Rectal smooth muscle tissue (tissue), 1 donor: ENCODE measurements around the gene GPHN.
"Not testable (repeated sequence)": the region's sequence is repeated elsewhere in the genome, so short reads cannot be mapped to it uniquely, and the experiment has no call there.

Experiments
- H3K27ac ChIP-seq: one replicate; pipeline ENCODE4 v1.7.0; 2013; ENCODE audit warnings: low read depth, low read length, inconsistent platforms
- H3K27me3 ChIP-seq: one replicate; pipeline ENCODE4 v1.7.0; 2013; ENCODE audit warnings: low read length; ENCODE audit not compliant: control insufficient read depth, insufficient read depth
- H3K36me3 ChIP-seq: one replicate; pipeline ENCODE4 v1.7.0; 2013; ENCODE audit warnings: low read length; ENCODE audit not compliant: control insufficient read depth, insufficient read depth
- H3K4me1 ChIP-seq: one replicate; pipeline ENCODE4 v1.7.0; 2013; ENCODE audit warnings: low read length; ENCODE audit not compliant: control insufficient read depth, insufficient read depth
- H3K4me3 ChIP-seq: one replicate; pipeline ENCODE4 v1.7.0; 2013; ENCODE audit warnings: low read length
- H3K9ac ChIP-seq: one replicate; pipeline ENCODE4 v1.7.0; 2013; ENCODE audit warnings: low read length

Gene GPHN

DNA sequence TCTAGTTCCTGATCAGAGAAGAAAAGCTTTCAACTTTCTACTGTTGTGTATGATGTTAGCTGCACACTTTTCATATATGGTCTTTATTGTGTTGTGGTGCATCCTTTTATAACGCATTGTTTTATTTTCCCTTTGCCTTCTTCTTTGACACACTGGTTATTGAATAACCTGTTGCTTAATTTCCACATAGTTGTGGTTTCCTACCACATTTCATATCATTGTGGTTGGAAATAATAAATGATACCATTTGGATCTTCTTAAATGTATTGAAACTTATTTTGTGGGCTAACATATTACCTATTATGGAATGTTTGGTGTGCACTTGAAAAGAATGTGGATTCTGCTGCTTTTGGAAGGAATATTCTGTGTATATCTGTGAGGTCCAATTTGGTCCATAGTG lies 64.9 kb downstream of the GPHN start:
- Histone ChIP-seq H3K27me3 (no peaks in the 10 kb centered on the region), H3K9ac (no peak overlapping the region), H3K36me3 (no peaks in the 10 kb centered on the region), H3K4me1 (no peaks in the 10 kb centered on the region), H3K27ac (no peak overlapping the region), H3K4me3 (no peak overlapping the region)

DNA sequence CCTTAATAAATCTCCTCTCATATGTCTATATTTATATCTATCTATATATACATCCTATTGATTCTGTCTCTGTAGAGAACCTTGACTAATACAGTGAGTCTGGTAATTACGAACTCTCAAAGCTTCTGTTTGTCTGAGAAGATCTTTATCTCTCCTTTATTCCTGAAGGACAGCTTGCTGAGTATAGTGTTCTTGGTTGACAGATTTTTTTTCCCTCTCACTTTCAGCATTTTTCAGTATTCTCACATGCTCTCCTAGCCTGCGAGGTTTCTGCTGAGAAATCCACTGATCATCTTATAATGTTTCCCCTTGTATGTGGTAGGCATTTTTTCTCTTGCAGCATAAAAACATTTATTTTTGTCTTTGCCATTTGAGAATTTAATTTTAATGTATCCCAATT lies 67.1 kb downstream of the GPHN start:
- H3K9ac ChIP-seq, result no peak overlapping the region
- no peaks in the 10 kb centered on the region for H3K36me3 ChIP-seq
- H3K27me3 ChIP-seq, result no peaks in the 10 kb centered on the region
- no peak overlapping the region for H3K4me3 ChIP-seq
- no peaks in the 10 kb centered on the region for H3K4me1 ChIP-seq
- no peak overlapping the region for H3K27ac ChIP-seq

- H3K4me3 ChIP-seq, result no peak overlapping the region
- no peaks in the 10 kb centered on the region for H3K36me3 ChIP-seq
- no peaks in the 10 kb centered on the region for H3K4me1 ChIP-seq
- H3K27ac ChIP-seq, result no peak overlapping the region
- no peak overlapping the region for H3K9ac ChIP-seq
- H3K27me3 ChIP-seq, result no peaks in the 10 kb centered on the region
Measured at GRCh38 chr14:66575939-66576338, 68.0 kb downstream of the GPHN start.

DNA sequence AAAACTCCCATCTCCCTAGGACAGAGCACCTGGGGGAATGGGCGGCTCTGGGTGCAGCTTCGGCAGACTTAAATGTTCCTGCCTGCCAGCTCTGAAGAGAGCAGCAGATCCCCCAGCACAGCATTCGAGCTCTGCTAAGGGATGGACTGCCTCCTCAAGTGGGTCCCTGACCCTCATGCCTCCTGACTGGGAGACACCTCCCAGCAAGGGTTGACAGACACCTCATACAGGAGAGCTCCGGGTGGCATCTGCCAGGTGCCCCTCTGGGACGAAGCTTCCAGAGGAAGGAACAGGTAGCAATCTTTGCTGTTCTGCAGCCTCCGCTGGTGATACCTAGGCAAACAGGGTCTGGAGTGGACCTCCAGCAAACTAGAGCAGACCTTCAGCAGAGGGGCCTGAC lies 79.8 kb downstream of the GPHN start:
- H3K4me3 ChIP-seq, H3K4me1 ChIP-seq, H3K9ac ChIP-seq: not testable (repeated sequence)

GRCh38 chr14:66595394-66595793 lies 87.4 kb downstream of the GPHN start:
- no peak overlapping the region for H3K27ac ChIP-seq
- no peaks in the 10 kb centered on the region for H3K27me3 ChIP-seq
- H3K9ac ChIP-seq, result no peak overlapping the region
- no peaks in the 10 kb centered on the region for H3K4me1 ChIP-seq
- H3K4me3 ChIP-seq, result no peak overlapping the region
- no peaks in the 10 kb centered on the region for H3K36me3 ChIP-seq

More for the DNA sequence above, 79.8 kb downstream of the GPHN start:
- H3K27me3 ChIP-seq, H3K36me3 ChIP-seq, H3K27ac ChIP-seq: not testable (repeated sequence)

DNA sequence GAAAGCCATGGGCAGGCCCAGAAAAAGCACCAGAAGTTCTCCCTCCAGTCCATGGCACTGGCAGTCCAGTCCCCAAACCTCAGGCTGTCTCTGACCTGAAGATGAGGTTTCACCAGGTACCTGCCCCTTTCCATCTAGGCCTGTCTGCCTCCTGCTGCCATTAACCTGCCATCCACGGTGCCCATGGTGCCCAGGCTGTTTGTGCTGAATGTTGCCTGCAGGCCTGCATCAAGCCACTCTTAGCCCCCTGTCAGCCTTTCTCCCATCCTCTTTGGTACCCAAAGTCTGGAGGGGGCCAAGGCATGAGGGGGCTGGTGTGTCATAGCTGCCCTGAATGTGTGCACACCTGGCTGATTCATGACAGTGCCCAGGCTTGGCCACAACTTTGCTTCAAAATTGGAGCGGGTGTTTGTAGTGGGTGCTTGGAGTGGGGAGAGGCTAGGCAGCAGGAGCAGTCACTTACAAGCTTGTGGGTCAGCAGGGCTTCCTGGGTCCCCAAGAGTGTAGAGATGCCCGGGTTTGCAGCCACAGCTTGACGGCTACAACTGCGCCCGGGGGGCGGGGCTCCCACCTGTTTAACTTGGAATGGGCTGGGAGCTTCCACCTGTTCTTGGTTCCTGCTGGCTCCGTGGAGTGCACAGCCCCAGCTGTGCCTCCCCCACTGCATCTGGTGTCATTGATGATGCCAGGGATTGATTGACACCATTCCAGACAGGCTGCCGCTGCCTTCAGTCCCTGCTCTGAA lies 88.5 kb downstream of the GPHN start:
- Histone ChIP-seq H3K4me1 (no peaks in the 10 kb centered on the region), H3K27me3 (no peaks in the 10 kb centered on the region), H3K9ac (no peak overlapping the region), H3K27ac (no peak overlapping the region), H3K4me3 (no peak overlapping the region), H3K36me3 (no peaks in the 10 kb centered on the region)

DNA sequence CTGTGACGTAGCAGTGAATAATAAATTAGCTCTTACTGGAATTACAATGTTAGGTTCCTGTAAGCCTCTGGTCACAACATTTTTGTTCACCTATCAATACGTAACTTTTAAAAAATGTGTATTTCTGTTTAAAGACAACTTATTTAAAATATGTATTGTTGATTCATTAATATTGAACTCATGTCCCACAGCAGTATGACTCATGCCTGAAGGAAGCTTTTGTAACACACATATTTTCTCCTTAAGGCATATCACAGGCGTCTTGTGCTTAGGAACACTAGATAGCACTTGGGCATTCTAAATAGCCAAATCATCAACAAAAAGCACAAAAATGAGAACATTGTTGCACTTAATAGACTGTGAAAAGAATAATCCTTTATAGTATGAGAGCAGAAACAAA lies 92.5 kb downstream of the GPHN start:
- H3K27me3 ChIP-seq, result no peaks in the 10 kb centered on the region
- H3K27ac ChIP-seq, result no peak overlapping the region
- no peak overlapping the region for H3K4me3 ChIP-seq
- H3K4me1 ChIP-seq, result no peaks in the 10 kb centered on the region
- H3K9ac ChIP-seq, result no peak overlapping the region
- H3K36me3 ChIP-seq, result no peaks in the 10 kb centered on the region

DNA sequence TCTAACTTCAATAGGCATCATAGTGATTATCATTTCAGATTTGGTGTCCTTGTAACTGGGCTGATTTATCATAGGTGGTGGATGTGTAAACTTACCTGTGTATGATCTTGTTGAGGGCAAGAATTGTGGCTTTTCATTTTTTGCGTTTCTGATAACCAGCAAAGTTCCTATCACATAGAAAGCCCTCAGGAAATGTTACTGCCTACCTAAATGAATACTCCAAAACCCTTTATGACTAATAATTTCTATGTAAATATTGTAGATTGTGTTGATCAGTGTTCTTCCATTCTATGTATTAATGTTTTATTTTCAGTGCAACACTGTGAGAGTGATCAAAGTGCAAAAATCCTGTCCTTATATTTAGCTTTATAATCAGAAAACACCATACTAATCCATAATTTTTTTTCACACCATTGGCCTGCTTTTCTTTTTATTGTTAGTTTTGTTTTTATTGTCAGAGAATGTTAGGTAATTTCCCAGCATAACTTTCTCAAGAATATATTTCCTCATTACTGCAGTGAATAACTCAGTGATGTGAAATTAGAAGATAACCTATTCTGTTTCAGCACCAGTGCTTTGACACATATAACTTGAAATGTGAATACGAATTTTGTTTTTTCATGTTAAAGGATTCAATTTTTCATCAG lies 94.1 kb downstream of the GPHN start:
- H3K4me1 ChIP-seq, result no peaks in the 10 kb centered on the region
- H3K4me3 ChIP-seq, result no peak overlapping the region
- H3K27me3 ChIP-seq, result no peaks in the 10 kb centered on the region
- H3K9ac ChIP-seq, result no peak overlapping the region
- H3K27ac ChIP-seq, result no peak overlapping the region
- H3K36me3 ChIP-seq, result no peaks in the 10 kb centered on the region

DNA sequence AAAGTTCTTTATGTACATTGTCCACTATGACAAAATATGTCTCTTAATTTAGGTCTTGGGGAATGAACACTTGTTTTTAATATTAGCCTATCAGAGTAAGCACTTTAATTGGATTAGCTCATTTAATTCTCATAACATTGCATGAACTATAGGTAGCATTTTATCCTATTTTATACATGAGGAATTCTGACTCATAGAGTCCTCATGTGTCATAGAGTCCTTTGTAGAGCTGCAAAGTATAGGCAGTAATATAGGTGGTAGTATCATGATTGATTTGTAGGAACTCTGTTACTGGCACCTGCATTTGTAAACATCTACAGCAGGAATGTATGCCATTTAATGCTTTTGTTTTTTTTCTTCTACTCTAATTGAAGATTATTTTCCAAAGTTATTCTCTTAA lies 96.0 kb downstream of the GPHN start:
- no peaks in the 10 kb centered on the region for H3K36me3 ChIP-seq
- no peaks in the 10 kb centered on the region for H3K27me3 ChIP-seq
- H3K9ac ChIP-seq, result no peak overlapping the region

DNA sequence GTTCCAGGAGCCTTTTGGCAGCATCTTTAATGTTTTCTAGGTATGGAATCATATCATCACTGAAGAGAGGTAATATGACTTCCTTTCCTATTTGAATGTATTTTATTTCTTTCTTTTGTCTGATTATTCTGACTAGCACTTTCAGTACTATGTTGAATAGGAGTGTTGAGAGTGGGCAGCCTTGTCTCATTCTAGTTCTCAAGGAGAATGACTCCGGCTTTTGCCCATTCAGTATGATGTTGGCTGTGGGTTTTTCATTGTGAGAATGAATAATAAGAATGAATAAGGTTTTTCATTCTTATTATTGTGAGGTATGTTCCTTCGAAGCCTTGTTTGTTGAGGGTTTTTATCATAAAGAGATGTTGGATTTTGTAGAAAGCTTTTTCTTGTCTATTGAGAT lies 98.9 kb downstream of the GPHN start:
- no peak overlapping the region for H3K9ac ChIP-seq
- no peaks in the 10 kb centered on the region for H3K27me3 ChIP-seq
- H3K4me3 ChIP-seq, result no peak overlapping the region
- H3K36me3 ChIP-seq, result no peaks in the 10 kb centered on the region
- no peak overlapping the region for H3K27ac ChIP-seq
- no peaks in the 10 kb centered on the region for H3K4me1 ChIP-seq

More for the DNA sequence above, 96.0 kb downstream of the GPHN start:
- H3K4me1 ChIP-seq, result no peaks in the 10 kb centered on the region
- H3K27ac ChIP-seq, result no peak overlapping the region
- no peak overlapping the region for H3K4me3 ChIP-seq

DNA sequence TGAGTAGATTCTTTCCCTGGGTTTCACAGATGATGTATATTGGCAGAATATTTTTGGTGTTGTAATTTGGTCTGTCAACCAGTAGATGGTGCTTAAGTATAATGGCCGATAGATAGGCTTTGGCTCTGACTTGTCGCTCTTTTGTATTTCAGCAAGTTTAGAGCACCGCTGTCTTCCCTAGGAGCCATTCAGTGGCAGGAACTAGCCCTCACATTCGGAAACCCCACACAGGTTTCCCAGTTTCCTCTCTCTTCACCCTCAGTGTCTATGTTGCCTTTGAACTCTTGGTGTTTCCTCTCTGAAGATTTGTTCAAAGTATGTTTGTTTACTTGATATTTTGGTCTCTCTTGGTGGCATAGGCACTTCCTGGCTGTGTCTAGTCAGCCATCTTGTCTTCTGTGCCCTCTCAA lies 102.2 kb downstream of the GPHN start:
- Histone ChIP-seq H3K27me3 (no peaks in the 10 kb centered on the region), H3K4me1 (no peaks in the 10 kb centered on the region), H3K27ac (no peak overlapping the region), H3K9ac (no peak overlapping the region), H3K36me3 (no peaks in the 10 kb centered on the region), H3K4me3 (no peak overlapping the region)

DNA sequence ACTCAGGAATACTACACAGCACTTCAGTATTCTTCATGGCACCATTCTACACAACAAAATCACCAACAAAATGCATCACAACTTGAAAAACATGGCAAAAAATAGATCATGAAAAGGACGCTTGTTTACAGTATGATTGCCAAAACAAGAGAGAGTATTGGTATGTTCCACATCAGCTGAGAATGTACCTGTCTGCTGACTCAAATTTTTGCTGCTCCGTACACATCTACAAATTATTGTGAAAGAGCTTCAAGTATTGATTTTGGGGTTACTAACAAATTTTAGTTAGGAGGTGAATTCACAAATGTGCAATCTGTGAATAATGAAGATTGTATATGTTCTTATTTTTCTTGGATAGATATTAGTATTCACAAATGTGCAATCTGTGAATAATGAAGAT lies 105.4 kb downstream of the GPHN start:
- no peaks in the 10 kb centered on the region for H3K4me1 ChIP-seq
- no peak overlapping the region for H3K27ac ChIP-seq
- H3K9ac ChIP-seq, result no peak overlapping the region
- no peak overlapping the region for H3K4me3 ChIP-seq
- no peaks in the 10 kb centered on the region for H3K27me3 ChIP-seq
- no peaks in the 10 kb centered on the region for H3K36me3 ChIP-seq

DNA sequence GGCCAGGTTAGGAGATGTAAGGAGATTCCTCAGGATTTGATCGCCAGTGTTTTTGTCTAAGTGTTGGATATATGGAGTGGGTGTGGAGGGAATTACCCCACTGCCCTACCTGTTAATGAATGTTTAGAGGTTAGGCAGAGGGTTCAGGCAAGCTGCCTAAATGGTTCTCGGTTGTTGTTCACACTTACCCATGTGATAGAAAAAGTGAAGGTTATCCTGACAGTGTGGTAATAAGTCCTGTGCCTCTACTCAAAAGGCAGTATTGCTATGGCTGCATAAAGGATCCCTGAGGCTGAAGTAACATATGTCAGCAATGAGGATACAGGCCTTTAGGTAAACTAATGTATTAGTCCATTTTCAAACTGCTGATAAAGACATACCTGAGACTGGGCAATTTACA lies 112.0 kb downstream of the GPHN start:
- H3K9ac ChIP-seq, result no peak overlapping the region
- H3K27ac ChIP-seq, result no peak overlapping the region
- no peak overlapping the region for H3K4me3 ChIP-seq
- H3K36me3 ChIP-seq, result no peaks in the 10 kb centered on the region
- H3K27me3 ChIP-seq, result no peaks in the 10 kb centered on the region
- no peaks in the 10 kb centered on the region for H3K4me1 ChIP-seq
